DMS53 treated with DMSO at 0.1 percent for 48 hours (cell line): ENCODE results near the gene SFXN1.
A peak's percentile ranks its signal among the peaks of the same experiment; 100 is the strongest.
"Not testable (repeated sequence)": the region's sequence is repeated elsewhere in the genome, so short reads cannot be mapped to it uniquely, and the experiment has no call there.

Experiments
- DNase-seq: peaks from one replicate; lab custom pipeline; 2025; ENCODE audit not compliant: unreplicated experiment; lab: John Stamatoyannopoulos, UW

Gene SFXN1

DNA sequence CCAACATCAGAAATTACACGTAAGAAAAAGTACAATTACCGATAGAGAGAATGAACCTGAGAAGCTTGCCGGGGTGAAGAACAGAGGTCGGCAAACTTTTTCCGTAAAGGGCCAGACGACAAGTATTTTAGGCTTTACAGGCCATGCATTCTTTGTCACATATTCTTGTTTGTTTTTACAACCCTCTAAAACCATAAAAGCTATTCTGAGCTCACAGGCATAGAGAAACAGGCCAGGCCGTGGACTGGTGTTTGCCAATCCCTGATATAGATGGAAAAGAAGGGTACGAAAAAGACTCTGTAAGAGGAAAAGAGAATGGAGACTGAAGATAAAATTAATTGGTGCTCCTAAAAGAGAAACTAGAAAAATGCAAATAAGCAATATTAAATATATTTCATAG, 15.4 kb downstream of the SFXN1 start:
- DNase-seq = no peak

DNA sequence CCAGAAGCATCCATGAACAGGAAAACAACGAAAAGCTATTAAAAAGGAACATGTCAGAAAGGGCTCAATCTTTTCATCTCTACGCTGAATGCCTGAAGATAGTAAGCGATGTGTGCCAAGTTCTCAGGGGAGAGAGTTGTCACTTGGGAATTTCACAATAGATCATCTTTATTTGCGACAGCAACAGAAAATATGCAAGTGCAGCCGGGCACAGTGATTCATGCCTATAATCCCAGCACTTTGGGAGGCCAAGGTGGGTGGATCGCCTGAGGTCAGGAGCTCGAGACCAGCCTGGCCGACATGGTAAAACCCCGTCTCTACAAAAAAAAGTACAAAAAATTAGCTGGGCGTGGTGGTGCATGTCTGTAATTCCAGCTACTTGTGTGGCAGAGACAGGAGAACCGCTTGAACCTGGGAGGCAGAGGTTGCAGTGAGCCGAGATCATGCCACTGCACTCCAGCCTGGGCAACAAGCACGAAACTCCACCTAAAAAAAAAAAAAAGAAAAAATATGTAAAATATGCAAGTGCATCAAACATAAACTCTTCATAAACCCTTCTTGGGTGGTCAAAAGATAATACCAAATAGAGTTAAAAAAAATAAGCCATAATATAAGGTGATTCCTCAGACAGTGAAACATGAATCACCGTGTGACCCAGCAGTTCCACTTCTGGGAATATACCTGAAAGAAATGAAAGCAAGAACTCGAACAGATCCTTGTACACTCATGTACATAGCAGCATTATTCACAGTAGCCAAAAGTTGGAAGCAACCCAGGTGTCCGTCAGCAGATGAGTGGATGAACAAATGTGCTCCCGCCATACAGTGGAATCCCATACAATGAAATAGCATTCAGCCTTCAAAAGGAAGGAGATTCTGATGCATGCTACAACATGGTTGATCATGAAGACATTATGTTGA, 16.2 kb downstream of the SFXN1 start:
- DNase-seq = no peak

DNA sequence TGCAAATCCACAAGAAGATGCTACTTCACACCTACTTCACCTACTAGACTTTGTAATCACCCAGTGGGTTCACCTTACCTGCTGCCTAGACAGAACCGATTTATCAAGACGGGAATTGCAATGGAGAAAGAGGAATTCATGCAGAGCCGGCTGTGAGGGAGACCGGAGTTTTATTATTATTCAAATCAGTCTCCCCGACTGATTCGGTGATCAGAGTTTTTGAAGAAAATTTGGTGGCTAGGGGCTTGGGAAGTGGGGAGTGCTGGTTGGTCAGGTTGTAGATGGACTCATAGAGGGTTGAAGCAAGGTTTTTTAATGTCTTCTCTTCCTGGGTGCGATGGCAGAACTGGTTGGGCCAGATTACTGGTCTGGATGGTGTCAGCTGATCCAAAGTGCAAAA, 23.4 kb downstream of the SFXN1 start:
- no peak for DNase-seq

DNA sequence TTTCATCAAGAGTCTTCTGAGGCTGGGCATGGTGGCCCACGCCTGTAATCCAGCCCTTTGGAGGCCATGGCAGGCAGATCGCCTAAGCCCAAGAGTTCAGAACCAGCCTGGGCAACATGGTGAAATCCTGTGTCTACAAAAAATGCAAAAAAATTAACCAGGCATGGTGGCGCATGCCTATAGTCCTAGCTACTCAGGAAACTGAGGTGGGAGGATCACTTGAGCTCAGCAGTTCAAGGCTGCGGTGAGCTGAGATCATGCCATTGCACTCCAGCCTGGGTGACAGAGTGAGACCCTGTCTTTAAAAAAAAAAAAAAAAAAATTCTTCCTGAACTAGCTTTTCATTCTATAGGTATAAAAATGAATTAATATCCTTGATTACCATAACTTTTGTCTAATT, 29.3 kb downstream of the SFXN1 start:
- DNase-seq = not testable (repeated sequence)

DNA sequence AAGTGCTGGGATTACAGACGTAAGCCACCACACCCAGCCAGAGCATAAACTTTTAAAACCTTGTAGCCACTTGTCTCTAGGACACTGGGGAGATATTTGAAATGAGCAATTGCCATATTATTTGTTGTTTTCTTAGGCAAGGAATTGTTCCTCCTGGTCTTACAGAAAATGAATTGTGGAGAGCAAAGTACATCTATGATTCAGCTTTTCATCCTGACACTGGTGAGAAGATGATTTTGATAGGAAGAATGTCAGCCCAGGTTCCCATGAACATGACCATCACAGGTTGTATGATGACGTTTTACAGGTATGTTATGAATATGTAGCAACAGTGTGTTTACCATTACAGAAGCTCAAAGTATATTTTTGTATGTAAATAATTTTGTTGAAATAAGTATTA, 30.5 kb downstream of the SFXN1 start:
- no peak for DNase-seq

DNA sequence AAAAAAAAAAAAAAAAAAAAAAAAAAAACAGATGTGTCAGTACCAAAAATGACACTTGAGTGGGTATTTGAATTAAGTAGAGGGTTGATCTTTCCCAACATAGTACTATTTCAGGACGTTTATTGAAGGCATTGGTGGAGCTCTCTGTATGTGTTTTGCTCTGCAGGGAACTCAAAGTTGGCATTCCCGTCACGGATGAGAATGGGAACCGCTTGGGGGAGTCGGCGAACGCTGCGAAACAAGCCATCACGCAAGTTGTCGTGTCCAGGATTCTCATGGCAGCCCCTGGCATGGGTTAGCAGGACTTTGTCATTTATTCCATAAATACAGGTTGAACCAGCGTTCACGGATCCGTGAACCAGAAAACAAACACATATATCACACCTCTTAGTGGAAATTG, 34.9 kb downstream of the SFXN1 start:
- no peak for DNase-seq

DNA sequence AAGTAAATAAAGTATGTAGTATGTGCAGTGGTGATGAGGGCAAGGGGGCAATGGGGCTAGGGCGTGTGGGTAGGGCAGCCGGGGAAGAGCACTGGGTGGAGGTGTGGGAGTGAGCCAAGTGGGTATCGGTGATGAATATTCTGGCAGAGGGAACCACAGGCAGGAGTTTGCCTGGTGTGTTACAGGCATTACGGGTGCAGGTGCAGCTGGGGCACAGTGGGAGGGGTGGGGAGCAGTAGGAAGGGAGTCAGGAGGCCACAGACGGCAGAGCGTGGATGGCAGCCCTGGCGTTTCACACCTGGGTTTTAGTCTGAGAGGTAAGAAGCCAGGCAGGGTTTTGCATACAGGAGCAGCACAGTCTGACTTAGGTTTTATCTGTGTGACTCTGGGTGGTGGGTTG, 35.4 kb downstream of the SFXN1 start:
- no peak for DNase-seq

DNA sequence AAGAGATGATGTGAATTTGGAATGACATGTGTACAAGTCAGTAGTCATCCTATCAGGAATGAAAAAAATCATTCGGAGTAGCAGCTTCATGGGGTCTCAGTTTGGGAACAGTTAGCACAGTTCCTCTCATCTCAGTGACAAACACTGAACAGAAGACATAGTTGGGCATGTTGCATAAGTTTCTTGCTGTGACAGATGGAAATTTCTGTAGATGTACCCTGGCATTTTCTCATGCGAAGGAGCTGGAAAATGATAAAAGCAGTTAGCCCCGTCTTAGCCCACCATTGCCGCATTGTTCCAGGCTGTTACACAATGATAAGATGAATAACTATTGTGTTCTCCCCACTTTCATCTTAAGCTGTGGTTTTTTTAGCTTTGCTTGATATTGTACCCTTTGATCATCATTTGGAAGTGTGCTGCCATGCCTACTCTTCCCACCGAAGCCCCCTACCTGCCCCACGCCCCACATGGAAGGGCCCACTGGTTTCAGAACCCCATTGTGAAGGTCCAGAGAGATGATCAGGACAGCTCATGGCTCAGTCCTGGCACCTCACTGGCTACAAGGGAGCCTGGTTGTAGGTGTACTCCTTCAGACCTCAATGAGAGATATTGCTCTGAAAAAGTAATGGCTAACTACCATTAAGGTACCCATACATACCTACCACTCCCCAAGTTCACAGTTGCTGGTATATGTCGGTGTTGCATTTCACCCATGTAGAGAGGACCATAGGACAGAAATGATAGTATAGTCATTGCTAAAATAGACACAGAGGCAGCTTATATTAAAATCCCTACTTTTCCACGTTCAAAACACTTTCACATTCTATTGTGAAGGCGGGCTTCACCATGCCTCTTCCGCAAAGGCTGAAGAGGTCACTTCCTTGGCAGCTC, 38.8 kb downstream of the SFXN1 start:
- DNase-seq = no peak

DNA sequence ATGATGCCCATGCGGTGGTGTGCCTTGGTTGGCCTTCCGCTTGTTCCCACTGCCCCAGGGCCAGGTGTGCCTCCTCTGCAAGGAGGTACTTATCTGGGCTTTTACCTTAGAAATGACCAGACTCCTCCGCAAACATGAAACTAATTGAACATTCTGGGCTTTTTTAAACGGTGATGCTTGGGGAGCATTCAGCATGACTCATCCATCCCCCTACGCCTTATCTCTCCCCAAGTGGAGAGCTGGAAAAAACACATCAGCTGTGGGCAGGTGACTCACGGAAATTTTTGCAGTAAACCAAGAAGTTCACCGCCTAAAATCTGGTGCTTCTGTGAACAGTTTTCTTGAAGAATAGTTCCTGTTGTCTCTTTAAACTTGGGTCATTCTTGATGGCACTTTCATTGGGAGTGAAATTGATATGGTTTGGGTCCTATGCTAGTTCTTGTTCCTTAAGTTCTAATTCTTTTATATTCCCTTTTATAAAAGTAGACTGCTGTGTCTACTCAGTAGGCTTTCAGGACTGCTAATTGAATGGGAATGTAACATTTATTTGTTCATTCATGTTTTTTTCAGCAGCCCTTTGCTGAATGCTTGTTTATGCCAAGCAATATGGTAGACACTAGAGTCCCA, 39.6 kb downstream of the SFXN1 start:
- DNase-seq = no peak

DNA sequence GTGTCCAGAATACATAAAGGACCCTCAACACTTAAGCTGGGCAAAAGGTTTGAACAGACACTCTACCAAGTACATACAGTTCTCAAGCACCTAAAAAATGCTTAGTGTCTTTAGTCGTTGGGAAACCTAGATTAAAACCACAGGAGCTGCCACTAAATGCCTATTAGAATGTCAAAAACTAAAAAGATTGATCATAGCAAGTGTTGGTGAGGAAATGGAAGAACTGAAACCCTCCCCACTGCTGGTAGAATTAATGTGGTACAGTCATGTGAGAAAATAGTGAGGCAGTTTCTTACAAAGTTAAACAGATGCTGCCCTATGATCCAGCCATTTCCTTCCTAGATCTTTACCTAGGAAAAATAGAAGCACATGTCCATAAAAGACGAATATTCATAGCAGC, 40.6 kb downstream of the SFXN1 start:
- no peak for DNase-seq

DNA sequence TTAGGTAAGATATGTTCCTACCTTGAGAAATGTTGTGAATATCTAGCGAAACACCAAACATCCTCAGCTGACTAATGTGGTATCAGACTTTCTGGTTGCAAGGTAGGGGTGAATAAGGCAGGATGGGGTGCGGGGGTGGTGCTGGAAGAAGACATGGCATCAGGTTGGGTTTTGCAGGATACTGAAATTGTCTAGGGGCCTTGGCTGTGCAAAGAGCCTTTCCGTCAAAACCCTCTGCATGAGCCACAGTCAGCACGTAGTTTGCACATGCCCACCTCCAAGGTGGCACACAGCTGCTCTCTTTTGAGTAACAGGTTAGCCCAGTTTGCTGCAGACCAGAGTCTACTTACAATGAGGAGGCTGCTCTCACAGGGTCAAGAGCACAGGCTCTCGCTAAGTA, 42.0 kb downstream of the SFXN1 start:
- peak; percentile 35 for DNase-seq

DNA sequence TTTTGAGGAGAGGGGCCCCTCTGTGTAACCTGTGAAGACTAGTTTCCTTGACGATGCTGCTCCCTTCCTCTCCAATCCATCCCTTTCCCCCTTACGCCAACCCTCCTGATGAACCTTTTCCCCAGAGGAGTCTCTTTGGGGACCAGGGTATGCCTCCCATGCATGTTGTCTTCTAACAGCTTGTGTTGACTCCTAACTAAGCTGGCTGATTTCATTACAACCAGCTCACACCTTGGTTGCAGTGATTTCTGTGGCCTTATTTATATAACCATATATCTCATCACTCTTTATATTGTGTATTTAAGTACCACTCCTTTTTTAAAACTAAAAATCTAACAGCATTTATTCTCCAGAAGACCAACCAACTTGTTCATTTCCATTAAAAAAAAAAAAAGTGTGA, 42.5 kb downstream of the SFXN1 start:
- DNase-seq = no peak

DNA sequence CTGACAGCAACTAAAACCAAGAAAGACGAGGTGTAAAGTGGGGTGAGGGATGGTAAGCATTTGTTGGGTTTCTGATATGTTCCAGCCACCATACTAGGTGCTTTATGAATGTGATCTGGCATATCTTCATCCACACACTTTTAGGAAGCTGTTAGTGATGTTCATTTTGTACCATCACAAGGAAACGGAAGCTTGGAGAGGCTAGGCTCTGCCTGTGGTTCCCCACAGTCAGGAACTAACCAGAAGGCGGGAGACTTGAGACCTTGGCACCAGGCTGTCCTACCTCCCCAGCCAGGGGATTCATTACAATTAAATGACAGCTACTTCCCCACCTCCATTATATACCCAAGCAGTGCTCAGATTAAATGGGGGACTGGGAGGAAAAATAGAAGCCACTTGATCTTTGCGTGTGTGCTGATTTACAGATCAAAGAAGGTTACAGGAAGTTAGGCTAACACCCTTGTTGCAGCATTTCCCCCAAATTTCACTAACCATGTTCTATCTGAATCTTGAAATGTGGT, 43.0 kb downstream of the SFXN1 start:
- DNase-seq = no peak

DNA sequence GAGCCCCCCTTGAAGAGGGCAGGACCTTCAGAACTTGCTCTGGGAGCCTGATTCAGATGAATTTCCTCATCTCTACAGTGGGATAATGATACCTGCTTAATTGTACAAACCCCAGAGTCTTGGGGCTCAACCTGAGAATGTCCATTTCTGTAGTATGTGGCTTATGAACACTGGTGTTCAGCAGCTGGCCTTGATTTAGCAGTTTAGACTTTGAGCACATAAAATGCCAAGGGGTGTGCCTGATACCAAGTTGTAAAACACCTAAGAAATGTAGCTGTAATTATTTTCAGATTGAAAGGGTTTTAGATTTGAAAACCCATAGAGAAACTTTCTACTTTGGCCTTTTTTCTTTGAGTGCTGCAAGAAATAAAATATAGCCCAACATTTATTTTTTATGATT, 44.9 kb downstream of the SFXN1 start:
- DNase-seq = no peak

DNA sequence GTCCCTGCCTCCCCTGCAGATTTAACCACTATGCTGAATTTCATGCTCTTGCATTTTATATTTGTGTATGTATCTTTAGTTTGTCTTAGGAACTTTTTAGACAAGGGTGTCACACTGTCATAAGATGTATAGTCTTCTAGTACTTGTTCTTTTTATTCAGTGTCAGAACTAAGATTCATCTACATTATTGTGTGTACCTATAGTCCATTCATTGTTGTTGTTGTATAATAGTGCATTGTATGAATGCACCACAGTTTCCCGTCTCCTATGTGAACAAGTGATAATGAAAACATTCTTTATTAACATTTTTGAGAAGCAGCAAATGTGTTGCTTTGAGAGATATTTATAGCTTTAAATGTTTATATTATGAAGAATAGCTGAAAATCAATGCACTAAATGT, 45.9 kb downstream of the SFXN1 start:
- DNase-seq = no peak

DNA sequence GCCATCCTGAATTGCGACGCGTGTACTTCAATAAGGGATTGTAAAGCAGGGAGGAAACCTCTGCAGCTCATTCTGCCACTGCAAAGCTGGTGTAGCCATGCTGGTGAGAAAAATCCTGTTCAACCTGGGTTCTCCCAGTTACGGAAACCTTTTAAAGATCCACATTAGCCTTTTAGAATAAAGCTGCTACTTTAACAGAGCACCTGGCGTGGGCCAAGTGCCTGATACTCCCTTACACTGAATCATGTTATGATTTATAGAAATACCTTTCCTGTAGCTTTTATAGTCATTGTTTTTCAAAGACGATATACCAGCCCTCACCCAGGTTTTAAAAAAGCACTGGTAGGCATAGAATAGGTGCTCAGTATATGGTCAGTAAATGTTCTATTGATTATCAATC, 48.3 kb downstream of the SFXN1 start:
- no peak for DNase-seq

DNA sequence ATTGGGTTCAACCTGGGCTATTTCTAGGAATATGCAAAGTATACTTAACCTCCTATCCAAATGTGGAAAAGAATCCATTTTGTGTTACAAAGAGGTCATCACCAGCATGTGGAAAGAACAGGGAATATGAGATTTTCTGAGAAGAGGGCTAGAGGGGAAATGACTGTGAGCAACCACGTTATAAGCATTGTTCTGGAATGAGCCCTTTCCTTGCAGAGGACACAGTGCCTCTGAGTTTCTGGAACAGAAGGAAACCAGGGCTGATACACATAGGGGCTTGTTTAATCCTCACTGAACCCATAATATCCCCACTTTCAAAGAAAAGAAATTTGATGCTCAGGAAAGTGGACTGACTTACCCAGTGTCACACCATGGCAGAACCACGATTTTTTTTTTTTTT, 53.0 kb downstream of the SFXN1 start:
- no peak for DNase-seq

DNA sequence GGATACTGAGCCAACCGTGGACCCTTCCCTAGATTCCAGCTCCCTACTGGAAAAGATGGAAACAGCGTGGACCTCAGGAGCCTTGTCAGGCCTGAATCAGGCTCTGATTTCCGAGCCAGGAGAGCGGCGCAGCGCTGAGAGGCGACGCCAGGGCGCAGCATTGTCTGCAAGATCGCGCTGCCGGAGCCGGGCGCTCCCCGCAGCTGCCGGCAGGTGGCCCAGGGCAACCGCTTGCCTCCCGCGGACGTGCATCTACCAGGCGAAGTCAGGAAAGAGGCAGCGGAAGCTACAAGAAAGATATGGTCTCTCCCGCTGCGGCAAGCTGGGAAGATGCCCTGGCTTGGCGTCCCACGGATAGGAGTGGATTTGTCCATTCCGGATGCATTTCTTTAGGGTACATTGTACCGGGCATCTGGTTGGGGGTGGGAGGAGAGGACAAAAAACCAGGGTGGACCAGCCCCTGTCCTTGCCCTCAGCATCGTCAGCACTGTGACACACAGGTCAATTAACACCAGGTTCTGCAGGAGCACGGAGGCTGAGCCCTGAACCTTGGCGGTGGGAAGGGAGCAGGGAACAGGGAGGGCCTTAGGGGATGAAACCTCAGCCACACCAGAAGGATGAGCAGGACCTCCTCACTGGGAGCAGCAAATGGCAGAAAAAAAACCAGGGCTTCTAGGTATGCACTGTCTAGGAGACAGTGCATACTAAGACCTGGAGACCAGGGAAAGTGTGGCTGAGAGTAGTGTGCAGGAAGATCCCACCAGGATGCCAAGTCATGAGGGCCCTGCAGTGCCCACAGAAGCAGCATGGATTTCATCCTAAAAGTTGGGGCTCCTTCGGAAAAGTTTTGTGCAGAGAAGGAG, 55.9 kb downstream of the SFXN1 start:
- DNase-seq = peak; percentile 90

DNA sequence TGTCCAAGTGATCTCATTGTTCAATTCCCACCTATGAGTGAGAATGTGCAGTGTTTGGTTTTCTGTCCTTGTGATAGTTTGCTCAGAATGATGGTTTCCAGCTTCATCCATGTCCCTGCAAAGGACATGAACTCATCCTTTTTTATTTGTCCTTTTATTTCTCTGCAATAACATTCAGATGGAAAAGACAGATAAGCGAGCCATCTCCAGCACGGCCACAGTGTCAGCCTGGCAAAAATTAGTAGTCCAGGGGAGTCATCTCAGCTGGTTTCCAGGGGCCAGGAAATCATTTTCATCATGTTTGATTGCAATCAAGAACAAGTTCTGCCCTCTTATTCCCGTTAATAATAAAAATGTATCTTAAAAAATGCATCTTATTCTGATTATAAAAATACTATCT, 57.0 kb downstream of the SFXN1 start:
- not testable (repeated sequence) for DNase-seq

DNA sequence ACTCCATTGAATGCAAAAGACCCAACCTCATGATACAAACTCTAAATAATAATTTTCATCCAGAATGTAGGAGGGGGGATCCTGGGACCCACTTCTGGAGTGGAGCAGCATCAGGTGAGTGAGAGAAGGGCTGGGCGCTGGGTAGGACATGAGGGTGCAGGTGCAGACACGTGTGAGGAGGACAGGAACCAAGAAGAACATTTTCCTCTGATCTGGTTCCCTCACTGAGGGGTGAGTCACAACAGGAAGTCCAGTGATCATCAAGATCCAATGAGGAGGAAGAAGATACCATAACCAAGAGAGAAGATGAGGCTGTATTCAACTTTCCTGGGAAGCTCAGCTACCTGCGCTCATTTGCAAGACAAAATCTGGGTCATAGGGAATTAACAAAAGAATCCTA, 57.4 kb downstream of the SFXN1 start:
- DNase-seq = no peak
